Fibroblast of peridontal ligament (primary cell): Measurements from ENCODE around the gene SNN.

ENCODE experiments used
- DNase-seq: peaks from one replicate; pipeline ENCODE4 v3.0.0-alpha.2; 2010; ENCODE audit errors: extremely low read depth

Gene SNN

DNA sequence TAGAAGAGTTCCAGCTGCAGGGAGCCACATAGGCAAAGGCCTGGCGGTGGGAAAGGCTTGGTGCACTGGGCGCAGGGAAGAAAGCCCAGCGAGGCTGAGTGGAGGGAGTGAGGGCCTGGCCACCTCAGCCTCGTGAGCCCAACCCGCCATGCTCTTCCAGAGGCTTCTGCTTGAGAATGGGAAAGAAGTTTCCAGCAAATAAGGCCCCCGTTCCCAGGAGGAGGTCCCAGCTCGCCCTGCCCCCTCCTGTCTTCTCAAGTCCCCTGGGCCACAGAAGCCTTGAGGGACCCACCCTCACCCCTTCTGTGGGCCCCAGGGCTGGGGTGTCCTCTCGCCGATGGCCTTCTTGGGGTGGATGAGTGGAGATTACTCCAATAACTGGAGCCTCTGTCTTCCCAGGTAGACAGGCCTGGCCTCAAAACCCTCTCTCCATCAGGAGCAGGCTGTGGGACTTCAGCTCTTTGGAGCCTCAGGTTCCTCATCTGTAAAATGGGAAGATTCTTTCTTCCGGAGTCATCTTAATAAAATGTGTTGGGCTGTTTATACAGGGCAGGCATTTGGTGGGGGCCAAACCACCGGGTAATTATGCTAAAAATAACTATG is 933 bp upstream of the SNN start:
- DNase-seq = no peak

GRCh38 chr16:11668623-11669379 is 546 bp downstream of the SNN start:
- no peak for DNase-seq

GRCh38 chr16:11669380-11670146 is 1.3 kb downstream of the SNN start:
- DNase-seq = peak; percentile 23

DNA sequence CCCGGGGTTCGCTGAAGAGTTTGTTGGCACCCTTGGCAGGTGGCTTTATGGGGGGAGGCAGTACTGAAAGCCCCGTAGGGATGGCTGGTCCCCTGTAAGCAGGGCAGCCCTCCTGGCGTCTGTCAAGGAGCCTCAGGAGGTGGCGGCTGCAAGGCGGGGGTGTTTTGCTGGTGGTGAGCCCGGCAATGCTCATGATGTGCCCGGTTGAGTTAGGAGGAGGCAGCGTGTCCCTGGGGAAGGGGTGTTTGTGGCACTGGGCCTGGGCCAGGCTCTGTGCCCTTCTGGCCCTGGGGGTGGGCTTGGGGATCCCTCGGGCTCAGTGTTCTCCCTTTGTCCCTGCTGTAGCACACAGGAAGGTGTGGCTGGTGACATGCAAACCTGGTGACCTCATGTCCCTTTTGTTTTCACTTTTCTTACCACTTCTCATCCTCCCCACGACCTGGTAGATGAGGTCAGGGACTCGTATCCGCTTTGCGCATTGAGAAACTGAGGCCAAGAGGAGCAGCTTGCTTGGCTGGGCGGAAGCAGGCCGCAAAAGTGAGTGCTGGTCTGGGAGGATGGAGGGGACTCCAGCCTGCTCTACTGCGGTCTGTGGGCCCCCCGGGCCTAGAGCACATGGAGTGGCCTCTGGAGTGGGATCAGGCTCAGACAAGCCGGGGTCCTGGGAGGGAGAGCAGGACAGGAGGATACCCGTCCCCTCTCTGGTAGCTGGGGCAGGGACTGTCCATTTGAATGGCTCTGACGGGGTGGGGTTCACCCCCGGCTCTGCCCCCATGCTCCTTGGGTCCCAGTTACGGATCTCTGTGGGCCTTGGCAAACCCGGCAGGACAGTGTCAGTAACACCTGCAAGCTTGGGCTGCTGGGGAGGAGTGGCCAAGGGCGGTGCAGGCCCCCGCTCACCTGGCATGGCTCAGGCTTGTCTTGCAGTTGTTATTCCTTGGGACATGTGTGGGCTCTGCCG is 2.2 kb downstream of the SNN start:
- no peak for DNase-seq

- DNase-seq = no peak
Measured at GRCh38 chr16:11671271-11671670, 3.0 kb downstream of the SNN start.

- DNase-seq = no peak
Measured at GRCh38 chr16:11671676-11672075, 3.4 kb downstream of the SNN start.

DNA sequence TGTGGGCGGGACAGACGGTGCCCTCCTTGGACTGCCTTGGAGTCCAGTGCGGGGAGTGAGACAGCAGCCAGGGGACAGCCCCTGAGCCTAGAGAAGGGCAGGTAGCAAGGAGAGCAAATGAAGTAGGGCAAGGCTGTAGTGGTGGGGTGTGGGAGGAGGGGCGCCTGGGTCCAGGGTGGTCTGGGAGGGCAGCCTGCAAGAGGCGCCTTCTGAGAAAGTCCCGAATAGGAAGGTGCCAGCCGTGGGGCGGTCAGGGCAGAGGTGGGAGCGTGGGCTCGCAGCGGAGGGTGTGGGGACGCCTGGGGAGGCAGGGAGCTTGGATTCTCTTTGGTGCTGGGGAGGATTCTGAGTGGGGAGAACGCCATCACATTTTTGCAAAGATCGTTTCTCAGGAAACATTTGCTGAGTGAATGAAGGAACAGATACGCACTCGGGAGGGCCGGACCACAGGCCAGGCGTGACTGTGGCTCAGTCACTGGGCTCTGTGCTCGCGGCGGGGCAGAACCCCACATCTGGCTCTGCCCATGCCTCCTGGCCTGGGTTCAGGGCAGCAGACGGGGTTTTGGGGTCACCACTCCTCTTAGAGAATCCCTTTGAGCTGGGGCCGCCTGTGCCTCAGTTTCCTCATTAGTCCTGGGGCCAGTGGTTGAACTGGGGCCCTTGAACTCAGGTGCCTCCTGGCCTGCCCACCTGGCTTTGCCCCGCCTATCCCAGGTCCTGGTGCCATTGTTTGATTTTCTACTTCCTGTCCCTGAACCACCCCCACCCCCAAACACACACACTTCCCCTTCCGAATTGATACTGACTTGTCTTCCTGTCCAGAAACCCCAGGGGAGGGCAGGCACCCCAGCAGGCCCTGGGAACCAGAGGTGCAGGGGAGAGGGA is 4.2 kb downstream of the SNN start:
- no peak for DNase-seq

- DNase-seq = no peak
Measured at GRCh38 chr16:11673091-11674000, 5.1 kb downstream of the SNN start.

DNA sequence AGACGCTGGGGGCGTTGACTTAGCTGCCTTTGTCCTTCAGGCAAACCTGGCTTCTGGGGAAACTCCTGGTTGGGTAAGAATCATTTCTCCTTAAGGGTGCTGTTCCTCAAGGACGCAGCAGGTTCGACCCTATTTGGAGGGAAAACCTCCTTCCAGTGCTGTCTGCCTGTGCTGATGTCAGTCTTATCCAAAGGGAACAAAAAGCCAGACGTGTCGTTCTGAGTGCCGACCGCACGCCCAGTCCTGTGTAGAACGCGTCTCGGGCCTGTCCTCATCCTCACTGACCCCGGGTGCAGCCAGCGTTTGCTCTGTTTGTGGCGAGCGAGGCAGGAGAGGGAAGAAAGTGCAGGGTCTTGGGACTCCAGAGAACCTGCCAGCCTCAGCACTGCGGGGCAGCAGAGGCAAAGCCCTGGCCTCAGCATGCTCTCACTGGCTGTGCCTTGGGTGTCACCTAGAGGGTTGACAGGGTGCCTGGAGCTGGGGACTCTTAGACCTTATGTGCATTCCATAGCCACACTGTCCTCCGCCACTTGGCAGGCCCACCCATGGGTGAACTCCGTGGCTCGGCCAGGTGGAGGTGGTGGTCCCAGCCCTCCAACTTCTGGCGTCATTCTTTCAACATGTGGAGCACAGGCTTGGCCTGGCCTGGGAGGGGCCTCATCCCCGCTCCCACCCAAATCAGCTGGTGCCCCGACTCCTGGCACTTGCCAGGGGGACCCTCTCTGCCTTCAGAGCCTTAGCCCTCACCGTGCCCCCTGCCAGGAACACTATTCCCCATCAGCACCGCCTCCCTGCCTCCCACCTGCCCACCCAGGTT is 6.0 kb downstream of the SNN start:
- DNase-seq = no peak

- peak; percentile 12 for DNase-seq
Measured at GRCh38 chr16:11674818-11675560, 6.7 kb downstream of the SNN start.

DNA sequence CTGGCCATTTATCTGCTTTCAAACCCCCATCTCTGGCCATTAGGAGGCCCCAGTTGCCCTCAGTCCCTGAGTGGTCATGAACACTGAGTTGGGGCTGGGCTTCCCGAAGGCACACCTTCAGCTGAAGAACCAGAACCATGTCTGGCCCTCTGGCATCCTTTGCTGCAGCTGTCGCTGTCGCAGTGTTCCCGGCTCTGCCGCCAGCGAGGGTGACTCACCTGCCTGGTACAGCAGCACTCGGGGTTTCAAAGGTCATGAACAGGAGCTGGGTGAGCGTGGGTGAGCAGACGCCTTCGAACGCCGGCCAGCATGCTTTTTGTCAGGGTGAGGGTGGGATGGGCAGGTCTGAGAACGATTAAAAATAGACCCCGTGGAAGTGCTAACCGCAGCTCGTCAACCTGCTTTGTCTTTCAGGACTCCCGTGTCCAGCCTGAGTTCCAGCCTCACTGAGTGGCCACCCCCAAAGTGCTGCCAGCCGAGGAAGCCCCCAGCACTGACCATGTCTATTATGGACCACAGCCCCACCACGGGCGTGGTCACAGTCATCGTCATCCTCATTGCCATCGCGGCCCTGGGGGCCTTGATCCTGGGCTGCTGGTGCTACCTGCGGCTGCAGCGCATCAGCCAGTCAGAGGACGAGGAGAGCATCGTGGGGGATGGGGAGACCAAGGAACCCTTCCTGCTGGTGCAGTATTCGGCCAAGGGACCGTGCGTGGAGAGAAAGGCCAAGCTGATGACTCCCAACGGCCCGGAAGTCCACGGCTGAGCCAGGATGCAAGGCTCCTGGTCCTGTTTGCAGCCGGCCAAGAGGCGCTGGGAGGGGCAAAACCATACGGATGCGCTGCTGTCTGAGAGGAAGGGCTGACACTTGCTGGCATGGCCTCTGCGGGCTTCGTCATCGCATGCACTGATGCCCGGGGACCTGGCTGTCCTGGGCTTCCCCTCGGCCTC is 7.6 kb downstream of the SNN start:
- DNase-seq = no peak

GRCh38 chr16:11676799-11677198 is 8.5 kb downstream of the SNN start:
- no peak for DNase-seq

DNA sequence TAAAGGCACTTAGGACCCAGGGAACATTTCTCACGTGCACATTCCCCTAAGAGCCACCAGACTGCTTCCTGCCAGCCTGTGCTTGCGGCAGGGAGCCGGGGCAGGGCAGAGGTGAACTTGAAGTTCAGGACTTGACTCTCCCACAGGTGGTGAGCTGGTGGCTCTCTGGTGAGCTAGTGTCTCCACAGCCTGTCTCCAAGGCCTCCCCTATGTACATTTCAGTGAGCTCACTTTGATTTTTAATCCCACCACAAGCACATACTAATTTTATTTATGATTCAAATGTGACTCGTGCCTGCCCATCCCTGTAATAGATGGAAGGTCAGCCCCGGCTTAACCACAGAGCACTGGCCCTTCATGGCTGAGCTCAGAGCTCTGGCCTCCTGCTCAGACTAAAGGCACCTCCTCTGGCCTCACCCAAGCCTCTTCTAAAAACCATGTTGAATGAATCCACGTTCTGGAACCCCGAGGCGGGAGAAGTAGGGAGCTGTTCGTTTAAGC is 9.2 kb downstream of the SNN start:
- DNase-seq = peak; percentile 33

DNA sequence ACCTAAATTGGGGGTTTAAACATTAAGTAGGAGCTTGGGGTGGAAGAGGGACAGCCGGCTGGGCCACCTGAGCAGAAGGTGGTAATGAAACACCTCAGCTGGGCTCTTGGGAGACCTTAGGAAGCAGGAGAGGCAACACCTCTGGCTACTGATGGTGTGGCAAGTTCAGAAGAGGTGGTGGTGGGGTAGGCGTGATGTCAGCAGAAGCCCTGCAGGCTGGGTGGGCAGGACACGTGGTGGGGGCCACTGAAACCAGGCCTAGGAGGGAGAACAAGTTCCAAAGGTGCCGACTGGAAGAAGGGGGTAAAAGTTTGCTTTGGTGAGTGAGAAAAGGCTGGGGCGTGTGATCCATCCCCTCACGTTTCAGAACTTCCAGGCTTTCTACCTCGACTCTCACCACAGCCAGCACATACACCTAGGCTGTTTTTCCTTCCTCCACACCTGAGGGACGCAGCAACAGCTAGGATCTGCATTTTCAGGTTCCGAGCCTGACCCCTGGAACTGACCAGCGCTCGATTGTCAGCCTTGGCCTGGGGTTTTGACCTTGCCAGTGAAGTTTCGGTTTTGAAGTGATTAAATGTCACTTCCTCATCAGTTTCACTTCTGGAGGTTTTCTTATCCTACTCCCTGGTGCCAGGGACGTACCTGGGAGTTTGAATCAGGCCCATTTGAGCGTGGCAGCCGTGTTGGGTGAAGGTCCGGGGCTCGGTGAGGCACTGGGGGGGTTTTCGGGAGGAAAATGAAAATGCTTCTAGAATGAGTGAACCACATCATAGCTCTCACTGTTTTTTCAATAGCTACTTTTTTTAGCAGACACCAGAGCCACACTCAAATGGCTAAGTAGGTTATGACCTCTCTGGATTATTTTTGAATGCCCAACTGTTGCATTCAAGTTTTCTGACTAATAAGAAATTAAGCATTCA is 10.0 kb downstream of the SNN start:
- no peak for DNase-seq

DNA sequence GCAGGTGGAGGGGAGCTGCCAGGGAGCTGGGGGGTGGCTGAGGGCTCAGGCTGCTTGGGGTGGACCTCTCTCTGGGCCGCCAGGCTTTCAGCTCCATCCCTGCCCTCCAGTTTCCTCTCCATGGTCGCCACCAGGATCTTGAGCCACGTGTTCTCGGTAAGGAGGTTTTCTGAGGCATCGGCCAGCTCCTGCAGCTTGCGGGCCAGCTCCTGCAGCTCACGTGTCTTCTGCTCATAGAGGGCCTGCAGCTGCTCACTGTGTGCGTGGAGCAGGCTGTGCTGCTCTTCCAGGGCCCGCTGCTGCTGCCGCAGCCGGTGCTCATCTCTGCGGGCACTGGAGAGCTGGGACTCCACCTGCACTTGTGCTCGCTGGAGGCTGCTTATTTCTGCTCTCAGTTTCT is 11.0 kb downstream of the SNN start:
- no peak for DNase-seq
